K562 (cell line): Measurements from ENCODE around the gene CFP. TPM values are rescaled to one million over a fixed set of nuclear protein-coding genes. Genes with fewer than 3 reads are reported as not detected.

Source experiments
- ATAC-seq: fragments of 200-7000 bp; cut with Tn5 transposase; 3 replicates; pipeline ENCODE4 v1.9.1; 2020; ENCODE audit warnings: moderate library complexity
- BruUV-seq: library from RNA; stranded (reverse); fragments of 400-500 nt; replicated peaks from 2 replicates; lab custom pipeline; 2021; lab: Mats Ljungman, UMichigan
- CTCF ChIA-PET: fragments of 300-600 bp; formaldehyde crosslinking; extraction: SDS; loops from one replicate; lab custom pipeline; 2021; ENCODE audit warnings: low intra/inter-chr PET ratio; lab: Yijun Ruan, JAX
- POLR2A ChIA-PET: fragments of 300-600, 350-650 bp; sonication (Branson Sonifier 250); formaldehyde crosslinking; extraction: SDS; loops from one replicate; lab custom pipeline; 2021; ENCODE audit warnings: antibody characterized with exemption, inconsistent platforms; lab: Yijun Ruan, JAX
- DNase-seq, 4 experiments: peaks; one replicate each; pipeline versions ENCODE4 v3.0.0 to v3.0.0-alpha.2; 2011 to 2018; ENCODE audit warnings: low spot score in 3 of 4, mixed read lengths in 3 of 4; ENCODE audit errors: extremely low read depth in 1 of 4
- FAIRE-seq: peaks from 2 replicates; lab custom pipeline; 2011; peaks lifted over from hg19 to GRCh38; lab: Jason Lieb, UNC
- H2AFZ ChIP-seq: 2 replicates; pipeline ENCODE4 v1.6.0; 2011; ENCODE audit warnings: low read depth, low read length, control low read depth, inconsistent platforms
- H3K27ac ChIP-seq: fragments of 200-600 bp; 3 replicates; pipeline ENCODE4 v1.8.0; 2011; ENCODE audit warnings: low read depth, mild to moderate bottlenecking, control low read depth, inconsistent platforms, low read length, moderate library complexity, mixed read lengths; ENCODE audit errors: extremely low read depth
- H3K27me3 ChIP-seq, 2 experiments: fragments of 300-600 bp in 1 of 2; 2 replicates in 1 of 2; 3 replicates in 1 of 2; pipeline versions ENCODE4 v1.6.0 to v1.8.0; 2011; ENCODE audit warnings: inconsistent platforms in 2 of 2, low read length in 2 of 2, mild to moderate bottlenecking in 1 of 2, mixed read lengths in 1 of 2, moderate library complexity in 1 of 2; ENCODE audit not compliant: control insufficient read depth in 2 of 2, insufficient read depth in 2 of 2
- H3K36me3 ChIP-seq: fragments of 300-600 bp; 3 replicates; pipeline ENCODE4 v1.8.0; 2011; ENCODE audit warnings: mild to moderate bottlenecking, low read length, inconsistent platforms; ENCODE audit not compliant: control insufficient read depth, insufficient read depth
- H3K4me1 ChIP-seq, 2 experiments: fragments of 200-600 bp in 1 of 2; replicated peaks in 1 of 2; 2 replicates in 1 of 2; 3 replicates in 1 of 2; pipeline versions ENCODE4 v1.5.1 to v1.8.0; 2011; ENCODE audit warnings: inconsistent platforms in 2 of 2, low read length in 2 of 2, mild to moderate bottlenecking in 1 of 2, mixed read lengths in 1 of 2, moderate library complexity in 1 of 2; ENCODE audit not compliant: control insufficient read depth in 2 of 2, insufficient read depth in 2 of 2
- H3K4me2 ChIP-seq: 2 replicates; pipeline ENCODE4 v1.6.1; 2011; ENCODE audit warnings: low read length, control low read depth, inconsistent platforms, mixed read lengths; ENCODE audit not compliant: insufficient read depth
- H3K4me3 ChIP-seq: fragments of 200-600 bp; sonication (generic), shearing (Covaris generic); 2 replicates; pipeline ENCODE4 v1.5.1; 2016; ENCODE audit warnings: control low read depth, inconsistent platforms
- H3K79me2 ChIP-seq: fragments of 200-600 bp; 3 replicates; pipeline ENCODE4 v1.8.0; 2011; ENCODE audit warnings: low read length, inconsistent platforms; ENCODE audit not compliant: control insufficient read depth, insufficient read depth
- H3K9ac ChIP-seq, 2 experiments: 2 replicates each; pipeline versions ENCODE4 v1.6.0 to v1.6.1; 2011; ENCODE audit warnings: low read depth in 2 of 2, low read length in 2 of 2, control low read depth in 1 of 2, inconsistent platforms in 1 of 2, mild to moderate bottlenecking in 1 of 2, mixed read lengths in 1 of 2; ENCODE audit not compliant: insufficient read depth in 1 of 2
- H3K9me1 ChIP-seq: one replicate; pipeline ENCODE4 v1.6.0; 2011; ENCODE audit warnings: inconsistent platforms, mild to moderate bottlenecking, low read length, moderate library complexity; ENCODE audit not compliant: control insufficient read depth, insufficient read depth
- H3K9me3 ChIP-seq: replicated peaks from 2 replicates; pipeline ENCODE4 v1.5.1; 2011; ENCODE audit warnings: low read depth, low read length, inconsistent platforms; ENCODE audit not compliant: control insufficient read depth, insufficient read depth
- H4K20me1 ChIP-seq: replicated peaks from 2 replicates; pipeline ENCODE4 v1.6.1; 2011; ENCODE audit warnings: low read length, inconsistent platforms, mixed read lengths; ENCODE audit not compliant: control insufficient read depth, insufficient read depth
- ARHGAP35 ChIP-seq: fragments of 450-650 bp; IDR thresholded peaks from 2 replicates; pipeline ENCODE4 v1.6.1; 2018; ENCODE audit not compliant: partially characterized antibody
- BRD4 ChIP-seq: fragments of 200-600 bp; sonication (generic); IDR thresholded peaks from 2 replicates; pipeline ENCODE4 v1.6.1; 2017; ENCODE audit warnings: inconsistent platforms
- C11orf30 ChIP-seq: fragments of 450-650 bp; IDR thresholded peaks from 2 replicates; pipeline ENCODE4 v1.6.1; 2016; ENCODE audit warnings: low read depth, mild to moderate bottlenecking
- HMG20B ChIP-seq: fragments of 250-450 bp; sonication (Bioruptor Pico); IDR thresholded peaks from 2 replicates; pipeline ENCODE4 v1.5.0; 2021; ENCODE audit warnings: mild to moderate bottlenecking
- HNRNPH1 ChIP-seq: fragments of 200-400 bp; formaldehyde crosslinking; optimal IDR thresholded peaks from 2 replicates; pipeline ENCODE3; 2017; ENCODE audit warnings: low read depth, mild to moderate bottlenecking, low read length, moderate library complexity
- MCM5 ChIP-seq: fragments of 450-650 bp; IDR thresholded peaks from 2 replicates; pipeline ENCODE4 v1.6.1; 2016; ENCODE audit warnings: low read depth
- MIER1 ChIP-seq: fragments of 450-650 bp; IDR thresholded peaks from 2 replicates; pipeline ENCODE4 v1.6.1; 2016; ENCODE audit warnings: antibody characterized with exemption, mild to moderate bottlenecking, low read depth
- NONO ChIP-seq, 2 experiments: fragments of 200-400 bp in 1 of 2; fragments of 450-650 bp in 1 of 2; formaldehyde crosslinking in 1 of 2; IDR thresholded peaks; 2 replicates each; pipeline ENCODE4 v1.6.1; 2017; ENCODE audit warnings: low read depth in 2 of 2, mild to moderate bottlenecking in 2 of 2, moderate library complexity in 2 of 2, low read length in 1 of 2
- PCBP1 ChIP-seq: fragments of 200-400 bp; formaldehyde crosslinking; IDR thresholded peaks from 2 replicates; pipeline ENCODE4 v1.6.1; 2018; ENCODE audit warnings: mild to moderate bottlenecking, low read depth, low read length; ENCODE audit not compliant: poor library complexity, severe bottlenecking
- POLR2AphosphoS5 ChIP-seq: IDR thresholded peaks from 2 replicates; pipeline ENCODE4 v1.6.1; 2011; ENCODE audit warnings: mild to moderate bottlenecking, low read depth, low read length, moderate library complexity; ENCODE audit not compliant: control insufficient read depth, insufficient read depth
- RBBP5 ChIP-seq: fragments of 200-600 bp; sonication (generic); IDR thresholded peaks from 2 replicates; pipeline ENCODE4 v1.6.1; 2012; ENCODE audit warnings: borderline replicate concordance, mild to moderate bottlenecking, low read length, control low read depth, inconsistent platforms; ENCODE audit not compliant: insufficient read depth, poor library complexity, severe bottlenecking
- STAT5B ChIP-seq: fragments of 250-450 bp; sonication (Bioruptor Pico); IDR thresholded peaks from 2 replicates; pipeline ENCODE4 v1.8.0; 2021; ENCODE audit warnings: mild to moderate bottlenecking, inconsistent platforms
- TAF15 ChIP-seq: fragments of 200-400 bp; formaldehyde crosslinking; IDR thresholded peaks from 2 replicates; pipeline ENCODE4 v1.6.1; 2017; ENCODE audit warnings: mild to moderate bottlenecking, low read depth, low read length, moderate library complexity
- TCF3 ChIP-seq: sonication (generic); formaldehyde crosslinking; IDR thresholded peaks from 2 replicates; pipeline ENCODE4 v1.4.0; 2020; ENCODE audit warnings: mild to moderate bottlenecking, missing genetic modification reagents
- ZBTB17 ChIP-seq: fragments of 450-650 bp; formaldehyde crosslinking; IDR thresholded peaks from 2 replicates; pipeline ENCODE4 v1.4.0; 2020; ENCODE audit warnings: mild to moderate bottlenecking
- ZNF3 ChIP-seq: fragments of 250-450 bp; sonication (Bioruptor Pico); IDR thresholded peaks from 2 replicates; pipeline ENCODE4 v1.5.0; 2021; ENCODE audit warnings: mild to moderate bottlenecking, moderate library complexity
- ZNF668 ChIP-seq: fragments of 250-450 bp; sonication (Bioruptor Pico); IDR thresholded peaks from 2 replicates; pipeline ENCODE4 v1.8.0; 2022; ENCODE audit warnings: mild to moderate bottlenecking, inconsistent platforms
- WGBS: fragments of 100-300 bp; shearing (Covaris generic); methylation state at CpG from one replicate; pipeline ENCODE4 v1.1.6; 2016; ENCODE audit warnings: low coverage, mixed read lengths; ENCODE audit not compliant: insufficient coverage; ENCODE audit errors: missing lambda C conversion rate; 5-methylcytosine and 5-hydroxymethylcytosine counted together
- in situ Hi-C: fragments of 300-500 bp; cut with MboI; formaldehyde crosslinking; loops from 4 replicates; pipeline ENCODE4 v1.15.0; 2018; ENCODE audit warnings: inconsistent platforms, mixed read lengths
- intact Hi-C: fragments of 100-400 bp; cut with micrococcal nuclease; formaldehyde crosslinking; loops from 2 replicates; pipeline ENCODE4 v1.14.2; 2022
- polyA plus RNA-seq, 8 experiments: library from polyadenylated mRNA; depleted of rRNA in 4 of 8; stranded (reverse) in 5 of 8; unstranded in 3 of 8; fragments of >200 nt; fragmentation: Nextera tagmentation in 2 of 8; fragmentation: Illumina TruSeq in 1 of 8; extraction: Ambion mirVana in 2 of 8; extraction: Trizol in 1 of 8; gene quantifications; 2 replicates each; pipeline versions ENCODE4 v1.2.1 to v1.2.3, GENCODE V29; 2011 to 2014; ENCODE audit warnings: inconsistent platforms in 1 of 8, missing spikeins in 1 of 8
- total RNA-seq, 7 experiments: library from RNA; depleted of rRNA in 6 of 7; stranded (reverse); fragments of >200 nt in 6 of 7; fragmentation: Illumina TruSeq in 2 of 7; extraction: Trizol in 2 of 7; gene quantifications; 2 replicates each; pipeline versions ENCODE4 v1.2.1 to v1.2.3, GENCODE V29; 2011 to 2021; ENCODE audit warnings: low replicate concordance in 1 of 7
- TF ChIP-seq, protein P1 (sequence below): fragments of 250-450 bp; sonication (Bioruptor Pico); IDR thresholded peaks from 2 replicates; pipeline ENCODE4 v1.4.0; 2020; ENCODE audit warnings: mild to moderate bottlenecking
- TF ChIP-seq, protein P2 (sequence below): IDR thresholded peaks from 2 replicates; pipeline ENCODE4 v1.6.1; 2014; ENCODE audit warnings: antibody characterized with exemption

CFP gene
- total and polyA plus RNA-seq, 9 of the 15 experiments (the other 6 are each of a cell fraction or from before 2014, with no cell fraction given), result 0.18 to 2.0 (median 0.55) TPM

DNA sequence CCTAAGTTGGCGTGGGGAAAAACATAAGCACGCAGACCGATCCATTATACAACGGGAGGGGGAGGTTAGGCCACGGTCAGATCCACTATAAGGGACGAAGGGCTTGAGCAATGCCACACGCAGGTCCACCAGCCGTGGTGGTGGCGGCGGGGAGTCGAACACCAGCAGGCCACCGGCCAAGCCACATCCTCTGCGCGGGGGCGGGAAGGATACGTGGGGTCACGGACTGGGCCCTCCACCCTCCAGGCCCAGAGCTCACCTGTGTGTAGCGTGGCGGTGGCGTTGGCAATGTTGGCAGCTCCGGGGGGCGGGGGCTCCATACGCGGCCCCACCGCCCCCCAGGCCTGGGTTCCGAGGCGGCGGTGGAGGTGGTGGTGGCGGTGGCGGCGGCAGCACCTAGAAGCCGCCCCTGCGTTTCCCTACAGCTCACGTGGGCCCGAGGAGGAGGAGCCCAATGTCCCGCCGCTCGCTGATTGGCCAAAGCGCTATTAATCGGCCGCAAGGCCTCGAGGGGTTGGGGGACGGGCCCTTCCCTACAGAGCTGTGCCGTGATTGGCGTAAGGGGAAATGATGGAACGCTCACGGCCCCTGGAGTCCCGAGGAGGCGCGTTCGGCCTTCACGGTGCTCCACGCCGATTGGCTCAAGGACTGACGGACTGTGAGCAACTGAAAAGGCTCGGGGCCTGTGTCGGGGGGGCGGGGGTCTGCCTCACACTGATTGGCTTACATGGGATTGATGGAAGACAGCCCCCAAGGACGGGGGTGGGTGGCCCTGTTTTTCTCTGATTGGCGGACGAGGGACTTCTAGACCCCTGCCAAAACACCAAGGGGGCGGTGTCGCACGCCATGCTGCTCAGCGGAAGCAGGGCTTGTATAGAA, 20.7 kb upstream of the CFP start, which contains the start of gene ELK1 (continued):
- TF ChIP-seq, protein P1, sequence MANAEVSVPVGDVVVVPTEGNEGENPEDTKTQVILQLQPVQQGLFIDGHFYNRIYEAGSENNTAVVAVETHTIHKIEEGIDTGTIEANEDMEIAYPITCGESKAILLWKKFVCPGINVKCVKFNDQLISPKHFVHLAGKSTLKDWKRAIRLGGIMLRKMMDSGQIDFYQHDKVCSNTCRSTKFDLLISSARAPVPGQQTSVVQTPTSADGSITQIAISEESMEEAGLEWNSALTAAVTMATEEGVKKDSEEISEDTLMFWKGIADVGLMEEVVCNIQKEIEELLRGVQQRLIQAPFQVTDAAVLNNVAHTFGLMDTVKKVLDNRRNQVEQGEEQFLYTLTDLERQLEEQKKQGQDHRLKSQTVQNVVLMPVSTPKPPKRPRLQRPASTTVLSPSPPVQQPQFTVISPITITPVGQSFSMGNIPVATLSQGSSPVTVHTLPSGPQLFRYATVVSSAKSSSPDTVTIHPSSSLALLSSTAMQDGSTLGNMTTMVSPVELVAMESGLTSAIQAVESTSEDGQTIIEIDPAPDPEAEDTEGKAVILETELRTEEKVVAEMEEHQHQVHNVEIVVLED, result no peak
- peak in 1 of 2 experiments; percentile 68; a peak in 1 of 4 replicates for TF ChIP-seq NONO (IDR thresholded peaks at IDR 0.05; ENCODE audit: low read depth in 2 of 2, low read length in 1 of 2)

DNA sequence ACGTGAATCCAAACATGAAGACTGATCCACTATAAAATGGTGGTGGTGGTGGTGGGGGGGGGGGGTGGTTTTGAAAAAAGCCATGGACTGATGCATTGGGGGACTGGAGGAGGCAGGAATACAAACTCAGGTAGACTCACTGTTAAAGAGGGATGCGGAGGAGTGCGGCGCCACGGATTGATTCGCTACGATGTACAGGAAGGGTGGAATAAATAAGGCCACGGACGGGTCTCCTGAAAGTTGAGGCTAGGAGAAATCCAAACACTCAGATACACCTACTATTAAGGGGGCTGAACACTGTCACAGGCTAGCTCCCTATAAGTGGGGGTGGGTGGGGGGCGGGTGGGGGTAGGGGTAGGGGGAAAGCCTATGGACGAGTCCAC, 20.0 kb upstream of the CFP start:
- CTCF ChIA-PET, result no interaction called here
- FAIRE-seq, result no peak
- intact Hi-C loops, result loop anchor here (5.0 kb wide), 1 partner anchor 87 kb away; the partner anchor contains the start of gene ARAF

More for the DNA sequence above, 20.0 kb upstream of the CFP start:
- peak overlapping the region; percentile 85 for H3K4me3 ChIP-seq
- peaks cover 71% of the 10 kb centered on the region; the same call in 2 of the 3 replicates for H3K36me3 ChIP-seq
- no peak for TF ChIP-seq TAF15
- no peak for TF ChIP-seq PCBP1
- no peak for TF ChIP-seq ZBTB17 (CRISPR knock-in tag)
- no peak for TF ChIP-seq MIER1
- no peak for TF ChIP-seq ZNF668 (CRISPR knock-in tag)
- TF ChIP-seq, protein P2, sequence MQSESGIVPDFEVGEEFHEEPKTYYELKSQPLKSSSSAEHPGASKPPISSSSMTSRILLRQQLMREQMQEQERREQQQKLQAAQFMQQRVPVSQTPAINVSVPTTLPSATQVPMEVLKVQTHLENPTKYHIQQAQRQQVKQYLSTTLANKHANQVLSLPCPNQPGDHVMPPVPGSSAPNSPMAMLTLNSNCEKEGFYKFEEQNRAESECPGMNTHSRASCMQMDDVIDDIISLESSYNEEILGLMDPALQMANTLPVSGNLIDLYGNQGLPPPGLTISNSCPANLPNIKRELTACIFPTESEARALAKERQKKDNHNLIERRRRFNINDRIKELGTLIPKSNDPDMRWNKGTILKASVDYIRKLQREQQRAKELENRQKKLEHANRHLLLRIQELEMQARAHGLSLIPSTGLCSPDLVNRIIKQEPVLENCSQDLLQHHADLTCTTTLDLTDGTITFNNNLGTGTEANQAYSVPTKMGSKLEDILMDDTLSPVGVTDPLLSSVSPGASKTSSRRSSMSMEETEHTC, result no peak
- TF ChIP-seq POLR2AphosphoS5, result no peak
- no peak for TF ChIP-seq ZNF3 (CRISPR knock-in tag)
- TF ChIP-seq HMG20B, result no peak
- no peak for TF ChIP-seq HNRNPH1
- no peak for TF ChIP-seq STAT5B (CRISPR knock-in tag)
- TF ChIP-seq MCM5, result no peak
- TF ChIP-seq ARHGAP35, result no peak
- TF ChIP-seq C11orf30, result no peak
- no peak for TF ChIP-seq TCF3 (CRISPR knock-in tag)
- TF ChIP-seq RBBP5, result no peak
- no peak for TF ChIP-seq BRD4
- no peak for DNase-seq
- BruUV-seq, result no TSS peak
- POLR2A ChIA-PET, result interaction anchor here (0.8 to 1.3 kb wide), 2 partner anchors 9 to 16 kb away, joined by 3 to 4 read pairs; no protein-coding TSS in a partner anchor
- peaks cover 49% of the 10 kb centered on the region for H3K79me2 ChIP-seq
- H3K9me3 ChIP-seq, result no peaks in the 10 kb centered on the region
- no peak for ATAC-seq
- peak overlapping the region; percentile 88 for H3K27ac ChIP-seq
- H4K20me1 ChIP-seq, result no peaks in the 10 kb centered on the region
- H3K9ac ChIP-seq, result peak overlapping the region; percentile 81 to 92
- H3K9me1 ChIP-seq, result no peaks in the 10 kb centered on the region
- H3K4me2 ChIP-seq, result peak overlapping the region; percentile 93
- no peaks in the 10 kb centered on the region for H3K27me3 ChIP-seq
- H2AFZ ChIP-seq, result no peak overlapping the region
- H3K4me1 ChIP-seq, result peaks cover 21 to 29% of the 10 kb centered on the region in 2 experiments; a peak in 4 of 5 replicates
- in situ Hi-C loops, result no loop called here
- WGBS, result 0% methylated on average over 8 of the region's 11 CpGs
